DOHH2 (cell line): ENCODE data around the gene MYH6.

Experiments
- H3F3A ChIP-seq: fragments of 200-600 bp; sonication (generic), shearing (Covaris generic); 2 replicates; pipeline ENCODE4 v1.6.0; 2016; ENCODE audit warnings: antibody characterized with exemption, mild to moderate bottlenecking; ENCODE audit not compliant: control insufficient read depth, insufficient read depth
- H3K27ac ChIP-seq: fragments of 200-600 bp; sonication (generic); 2 replicates; pipeline ENCODE4 v1.5.1; 2014; ENCODE audit warnings: low read depth, mild to moderate bottlenecking, low read length, moderate library complexity
- H3K27me3 ChIP-seq: fragments of 200-600 bp; sonication (generic); 2 replicates; pipeline ENCODE4 v1.6.1; 2014; ENCODE audit warnings: mild to moderate bottlenecking, low read length, mixed read lengths; ENCODE audit not compliant: control insufficient read depth
- H3K36me3 ChIP-seq: fragments of 200-600 bp; sonication (generic); 2 replicates; pipeline ENCODE4 v1.6.1; 2014; ENCODE audit warnings: mild to moderate bottlenecking, low read length, moderate library complexity, mixed read lengths; ENCODE audit not compliant: control insufficient read depth
- H3K4me1 ChIP-seq: fragments of 200-600 bp; sonication (generic); 2 replicates; pipeline ENCODE4 v1.6.1; 2014; ENCODE audit warnings: mild to moderate bottlenecking, low read length, mixed read lengths; ENCODE audit not compliant: control insufficient read depth
- H3K4me2 ChIP-seq: fragments of 200-600 bp; sonication (generic); 2 replicates; pipeline ENCODE4 v1.6.0; 2014; ENCODE audit warnings: mild to moderate bottlenecking, low read length, moderate library complexity
- H3K4me3 ChIP-seq: fragments of 200-600 bp; sonication (generic); 2 replicates; pipeline ENCODE4 v1.5.1; 2014; ENCODE audit warnings: mild to moderate bottlenecking, low read length, mixed read lengths
- H3K79me2 ChIP-seq: fragments of 200-600 bp; sonication (generic); 2 replicates; pipeline ENCODE4 v1.6.1; 2014; ENCODE audit warnings: mild to moderate bottlenecking, low read length, mixed read lengths; ENCODE audit not compliant: control insufficient read depth
- H3K9me2 ChIP-seq: fragments of 200-600 bp; sonication (generic); replicated peaks from 2 replicates; pipeline ENCODE4 v1.6.1; 2014; ENCODE audit warnings: mild to moderate bottlenecking, low read length, mixed read lengths; ENCODE audit not compliant: control insufficient read depth
- H3K9me3 ChIP-seq: fragments of 200-600 bp; sonication (generic); 2 replicates; pipeline ENCODE4 v1.6.1; 2014; ENCODE audit warnings: antibody characterized with exemption, low read length, mixed read lengths; ENCODE audit not compliant: control insufficient read depth, insufficient read depth
- H4K20me1 ChIP-seq: fragments of 200-600 bp; sonication (generic); 2 replicates; pipeline ENCODE4 v1.6.0; 2014; ENCODE audit warnings: low read depth, mild to moderate bottlenecking, antibody characterized with exemption, low read length, moderate library complexity; ENCODE audit not compliant: control insufficient read depth, insufficient read depth
- EZH2phosphoT487 ChIP-seq: fragments of 200-600 bp; sonication (generic); IDR thresholded peaks from 2 replicates; pipeline ENCODE4 v1.6.1; 2017; ENCODE audit warnings: borderline replicate concordance, mild to moderate bottlenecking, antibody characterized with exemption, low read length, moderate library complexity, mixed read lengths
- TF ChIP-seq, protein P1 (sequence below): fragments of 200-600 bp; sonication (generic); IDR thresholded peaks from one replicate; pipeline ENCODE4 v1.5.1; 2014; ENCODE audit warnings: antibody characterized with exemption, mild to moderate bottlenecking, low read depth, low read length; ENCODE audit not compliant: poor library complexity, severe bottlenecking

Gene MYH6

DNA sequence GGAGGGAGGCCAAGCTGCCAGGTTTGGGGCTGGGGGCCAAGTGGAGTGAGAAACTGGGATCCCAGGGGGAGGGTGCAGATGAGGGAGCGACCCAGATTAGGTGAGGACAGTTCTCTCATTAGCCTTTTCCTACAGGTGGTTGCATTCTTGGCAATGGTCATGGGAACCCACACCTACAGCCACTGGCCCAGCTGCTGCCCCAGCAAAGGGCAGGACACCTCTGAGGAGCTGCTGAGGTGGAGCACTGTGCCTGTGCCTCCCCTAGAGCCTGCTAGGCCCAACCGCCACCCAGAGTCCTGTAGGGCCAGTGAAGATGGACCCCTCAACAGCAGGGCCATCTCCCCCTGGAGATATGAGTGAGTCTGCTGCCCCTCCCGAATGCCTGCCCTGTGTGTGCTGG, 35.0 kb downstream of the MYH6 start:
- no peak overlapping the region for H3K27ac ChIP-seq
- H3K36me3 ChIP-seq: no peaks in the 10 kb centered on the region
- H3K4me2 ChIP-seq: no peak overlapping the region
- H3F3A ChIP-seq: no peaks in the 10 kb centered on the region
- H3K4me1 ChIP-seq: 0 out of 2 replicates have a peak, but pooled peaks cover 5% of the 10 kb centered on the region
- H3K27me3 ChIP-seq: 0 out of 2 replicates have a peak, but pooled peaks cover 5% of the 10 kb centered on the region
- H3K9me3 ChIP-seq: no peaks in the 10 kb centered on the region
- TF ChIP-seq, protein P1, sequence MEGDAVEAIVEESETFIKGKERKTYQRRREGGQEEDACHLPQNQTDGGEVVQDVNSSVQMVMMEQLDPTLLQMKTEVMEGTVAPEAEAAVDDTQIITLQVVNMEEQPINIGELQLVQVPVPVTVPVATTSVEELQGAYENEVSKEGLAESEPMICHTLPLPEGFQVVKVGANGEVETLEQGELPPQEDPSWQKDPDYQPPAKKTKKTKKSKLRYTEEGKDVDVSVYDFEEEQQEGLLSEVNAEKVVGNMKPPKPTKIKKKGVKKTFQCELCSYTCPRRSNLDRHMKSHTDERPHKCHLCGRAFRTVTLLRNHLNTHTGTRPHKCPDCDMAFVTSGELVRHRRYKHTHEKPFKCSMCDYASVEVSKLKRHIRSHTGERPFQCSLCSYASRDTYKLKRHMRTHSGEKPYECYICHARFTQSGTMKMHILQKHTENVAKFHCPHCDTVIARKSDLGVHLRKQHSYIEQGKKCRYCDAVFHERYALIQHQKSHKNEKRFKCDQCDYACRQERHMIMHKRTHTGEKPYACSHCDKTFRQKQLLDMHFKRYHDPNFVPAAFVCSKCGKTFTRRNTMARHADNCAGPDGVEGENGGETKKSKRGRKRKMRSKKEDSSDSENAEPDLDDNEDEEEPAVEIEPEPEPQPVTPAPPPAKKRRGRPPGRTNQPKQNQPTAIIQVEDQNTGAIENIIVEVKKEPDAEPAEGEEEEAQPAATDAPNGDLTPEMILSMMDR: no peak
- no peak overlapping the region for H3K4me3 ChIP-seq
- H4K20me1 ChIP-seq: no peaks in the 10 kb centered on the region
- H3K79me2 ChIP-seq: no peaks in the 10 kb centered on the region
- H3K9me2 ChIP-seq: no peaks in the 10 kb centered on the region

DNA sequence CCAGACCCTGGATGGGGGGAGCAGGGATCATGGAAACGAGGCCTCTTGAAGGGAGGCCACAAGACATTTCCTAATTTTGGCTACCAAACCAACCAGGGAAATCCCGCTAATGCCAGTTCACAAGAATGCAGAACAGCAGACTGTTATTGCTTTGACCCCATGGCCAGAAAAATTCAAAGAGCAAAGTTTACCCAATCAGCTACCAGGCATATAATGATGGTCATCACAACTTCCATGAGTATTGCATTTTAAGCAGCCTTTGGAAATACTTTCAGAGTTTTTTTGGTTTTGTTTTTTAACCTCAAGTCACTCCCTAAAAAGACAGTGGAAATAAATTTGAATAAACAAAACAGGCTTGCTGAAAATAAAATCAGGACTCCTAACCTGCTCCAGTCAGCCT, 35.6 kb downstream of the MYH6 start, which contains the start of gene IL25:
Gene IL25, plus strand, starts transcription at position 301 of the 400 bp plus-strand sequence.
- 0 out of 2 replicates have a peak, but pooled peaks cover 5% of the 10 kb centered on the region for H3K4me1 ChIP-seq
- H4K20me1 ChIP-seq: no peaks in the 10 kb centered on the region
- peaks cover 3% of the 10 kb centered on the region; the same call in 1 of the 2 replicates for H3K27me3 ChIP-seq
- H3K4me3 ChIP-seq: no peak within 1 kb of the TSS
- no peaks in the 10 kb centered on the region for H3F3A ChIP-seq
- no peaks in the 10 kb centered on the region for H3K79me2 ChIP-seq
- no peak within 1 kb of the TSS for H3K4me2 ChIP-seq
- no peak within 1 kb of the TSS for H3K27ac ChIP-seq
- no peaks in the 10 kb centered on the region for H3K36me3 ChIP-seq
- H3K9me3 ChIP-seq: no peaks in the 10 kb centered on the region
- TF ChIP-seq EZH2phosphoT487: no peak
- TF ChIP-seq, protein P1: no peak
- H3K9me2 ChIP-seq: no peaks in the 10 kb centered on the region

DNA sequence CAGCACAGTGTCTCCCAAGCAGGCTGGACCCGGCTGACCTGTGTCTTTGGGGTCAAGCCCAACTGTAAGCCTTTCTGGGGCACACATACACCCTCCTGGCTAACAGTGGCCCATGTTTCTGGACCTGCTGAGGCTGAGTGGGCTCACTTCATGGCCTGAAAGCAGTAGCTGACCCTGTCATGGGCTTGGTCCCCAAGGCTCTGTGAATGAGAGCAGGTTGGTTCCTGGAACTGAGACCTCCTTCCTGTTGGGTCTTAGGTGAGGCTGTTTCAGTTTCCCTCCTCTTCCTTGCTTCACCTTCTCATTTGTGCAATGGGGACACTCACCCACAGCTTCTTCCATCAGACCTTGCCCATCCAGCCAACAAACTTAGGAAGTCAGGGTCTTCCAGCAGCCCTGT, 36.2 kb downstream of the MYH6 start:
- H3K4me3 ChIP-seq: no peak overlapping the region
- TF ChIP-seq EZH2phosphoT487: no peak
- TF ChIP-seq, protein P1: no peak
- no peaks in the 10 kb centered on the region for H3K9me3 ChIP-seq
- no peaks in the 10 kb centered on the region for H3F3A ChIP-seq
- no peak overlapping the region for H3K4me2 ChIP-seq
- no peak overlapping the region for H3K27ac ChIP-seq
- H3K79me2 ChIP-seq: no peaks in the 10 kb centered on the region
- H3K27me3 ChIP-seq: peaks cover 3% of the 10 kb centered on the region; the same call in 1 of the 2 replicates
- H3K36me3 ChIP-seq: no peaks in the 10 kb centered on the region
- H4K20me1 ChIP-seq: no peaks in the 10 kb centered on the region
- H3K9me2 ChIP-seq: no peaks in the 10 kb centered on the region
- 0 out of 2 replicates have a peak, but pooled peaks cover 5% of the 10 kb centered on the region for H3K4me1 ChIP-seq
